HL-60 (cell line): ENCODE data around the gene ZNF512B.

Source experiments
- GABPA ChIP-seq: IDR thresholded peaks from 2 replicates; pipeline ENCODE4 v1.6.1; 2012; ENCODE audit warnings: low read depth
- POLR2AphosphoS5 ChIP-seq: IDR thresholded peaks from 2 replicates; pipeline ENCODE4 v1.6.1; 2012; ENCODE audit warnings: low read depth
- SPI1 ChIP-seq: IDR thresholded peaks from 2 replicates; pipeline ENCODE4 v1.6.1; 2012; ENCODE audit warnings: low read depth, mild to moderate bottlenecking, borderline replicate concordance
- TF ChIP-seq, protein P1 (sequence below): IDR thresholded peaks from one replicate; pipeline ENCODE4 v1.5.1; 2011; ENCODE audit warnings: low read length, control low read depth, inconsistent platforms; ENCODE audit not compliant: insufficient read depth
- TF ChIP-seq, protein P2 (sequence below): IDR thresholded peaks from 2 replicates; pipeline ENCODE4 v1.6.1; 2012; ENCODE audit warnings: low read depth; ENCODE audit not compliant: insufficient replicate concordance

- TF ChIP-seq, protein P1, sequence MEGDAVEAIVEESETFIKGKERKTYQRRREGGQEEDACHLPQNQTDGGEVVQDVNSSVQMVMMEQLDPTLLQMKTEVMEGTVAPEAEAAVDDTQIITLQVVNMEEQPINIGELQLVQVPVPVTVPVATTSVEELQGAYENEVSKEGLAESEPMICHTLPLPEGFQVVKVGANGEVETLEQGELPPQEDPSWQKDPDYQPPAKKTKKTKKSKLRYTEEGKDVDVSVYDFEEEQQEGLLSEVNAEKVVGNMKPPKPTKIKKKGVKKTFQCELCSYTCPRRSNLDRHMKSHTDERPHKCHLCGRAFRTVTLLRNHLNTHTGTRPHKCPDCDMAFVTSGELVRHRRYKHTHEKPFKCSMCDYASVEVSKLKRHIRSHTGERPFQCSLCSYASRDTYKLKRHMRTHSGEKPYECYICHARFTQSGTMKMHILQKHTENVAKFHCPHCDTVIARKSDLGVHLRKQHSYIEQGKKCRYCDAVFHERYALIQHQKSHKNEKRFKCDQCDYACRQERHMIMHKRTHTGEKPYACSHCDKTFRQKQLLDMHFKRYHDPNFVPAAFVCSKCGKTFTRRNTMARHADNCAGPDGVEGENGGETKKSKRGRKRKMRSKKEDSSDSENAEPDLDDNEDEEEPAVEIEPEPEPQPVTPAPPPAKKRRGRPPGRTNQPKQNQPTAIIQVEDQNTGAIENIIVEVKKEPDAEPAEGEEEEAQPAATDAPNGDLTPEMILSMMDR, result no peak
- no peak for TF ChIP-seq POLR2AphosphoS5
- TF ChIP-seq, protein P2, sequence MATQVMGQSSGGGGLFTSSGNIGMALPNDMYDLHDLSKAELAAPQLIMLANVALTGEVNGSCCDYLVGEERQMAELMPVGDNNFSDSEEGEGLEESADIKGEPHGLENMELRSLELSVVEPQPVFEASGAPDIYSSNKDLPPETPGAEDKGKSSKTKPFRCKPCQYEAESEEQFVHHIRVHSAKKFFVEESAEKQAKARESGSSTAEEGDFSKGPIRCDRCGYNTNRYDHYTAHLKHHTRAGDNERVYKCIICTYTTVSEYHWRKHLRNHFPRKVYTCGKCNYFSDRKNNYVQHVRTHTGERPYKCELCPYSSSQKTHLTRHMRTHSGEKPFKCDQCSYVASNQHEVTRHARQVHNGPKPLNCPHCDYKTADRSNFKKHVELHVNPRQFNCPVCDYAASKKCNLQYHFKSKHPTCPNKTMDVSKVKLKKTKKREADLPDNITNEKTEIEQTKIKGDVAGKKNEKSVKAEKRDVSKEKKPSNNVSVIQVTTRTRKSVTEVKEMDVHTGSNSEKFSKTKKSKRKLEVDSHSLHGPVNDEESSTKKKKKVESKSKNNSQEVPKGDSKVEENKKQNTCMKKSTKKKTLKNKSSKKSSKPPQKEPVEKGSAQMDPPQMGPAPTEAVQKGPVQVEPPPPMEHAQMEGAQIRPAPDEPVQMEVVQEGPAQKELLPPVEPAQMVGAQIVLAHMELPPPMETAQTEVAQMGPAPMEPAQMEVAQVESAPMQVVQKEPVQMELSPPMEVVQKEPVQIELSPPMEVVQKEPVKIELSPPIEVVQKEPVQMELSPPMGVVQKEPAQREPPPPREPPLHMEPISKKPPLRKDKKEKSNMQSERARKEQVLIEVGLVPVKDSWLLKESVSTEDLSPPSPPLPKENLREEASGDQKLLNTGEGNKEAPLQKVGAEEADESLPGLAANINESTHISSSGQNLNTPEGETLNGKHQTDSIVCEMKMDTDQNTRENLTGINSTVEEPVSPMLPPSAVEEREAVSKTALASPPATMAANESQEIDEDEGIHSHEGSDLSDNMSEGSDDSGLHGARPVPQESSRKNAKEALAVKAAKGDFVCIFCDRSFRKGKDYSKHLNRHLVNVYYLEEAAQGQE, result no peak
- TF ChIP-seq GABPA, result no peak
- TF ChIP-seq SPI1, result no peak
These were observed 23.5 kb downstream of the ZNF512B start for GRCh38 chr20:63945921-63946920.
